Cardiac muscle cell (in vitro differentiated cells and primary cell): ENCODE measurements around the gene ABCB8. TPM values are rescaled to one million over a fixed set of nuclear protein-coding genes. Genes with fewer than 3 reads are reported as not detected.

ENCODE experiments used
- DNase-seq, 2 donors: peaks; one replicate each; pipeline versions ENCODE4 v3.0.0 to v3.0.0-alpha.2; 2010 to 2017; ENCODE audit warnings: low read depth in 1 of 2, low spot score in 1 of 2
- H3K27ac ChIP-seq: fragments of 200-600 bp; sonication (generic); 2 replicates; pipeline ENCODE4 v1.5.1; 2016
- H3K27me3 ChIP-seq: fragments of 200-600 bp; sonication (generic); 2 replicates; pipeline ENCODE4 v1.6.0; 2016; ENCODE audit warnings: control low read depth
- H3K36me3 ChIP-seq: fragments of 200-600 bp; sonication (generic); 2 replicates; pipeline ENCODE4 v1.5.1; 2016; ENCODE audit warnings: control low read depth
- H3K4me1 ChIP-seq: fragments of 200-600 bp; sonication (generic); 2 replicates; pipeline ENCODE4 v1.8.1; 2017; ENCODE audit warnings: low read depth, mild to moderate bottlenecking, mixed run types
- H3K4me3 ChIP-seq: fragments of 200-600 bp; sonication (generic); 2 replicates; pipeline ENCODE4 v1.5.1; 2016; ENCODE audit warnings: mild to moderate bottlenecking
- H3K9me3 ChIP-seq: fragments of 200-600 bp; sonication (generic); 2 replicates; pipeline ENCODE4 v1.5.1; 2017; ENCODE audit warnings: low read depth, mild to moderate bottlenecking, control low read depth
- CTCF ChIP-seq: IDR thresholded peaks from 2 replicates; pipeline ENCODE4 v1.5.1; 2012; ENCODE audit warnings: low read depth, mild to moderate bottlenecking, low read length
- polyA plus RNA-seq: library from polyadenylated mRNA; unstranded; fragments of >200 nt; fragmentation: Nextera tagmentation; extraction: Ambion mirVana; gene quantifications from 2 replicates; pipeline ENCODE4 v1.2.1, GENCODE V29; 2016
- total RNA-seq: library from RNA; depleted of rRNA; stranded (reverse); fragments of >200 nt; gene quantifications from 2 replicates; pipeline ENCODE4 v1.2.3, GENCODE V29; 2016

The ABCB8 gene
- total and polyA plus RNA-seq, 2 experiments from 2014 or later: 20.4 to 29.2 TPM

DNA sequence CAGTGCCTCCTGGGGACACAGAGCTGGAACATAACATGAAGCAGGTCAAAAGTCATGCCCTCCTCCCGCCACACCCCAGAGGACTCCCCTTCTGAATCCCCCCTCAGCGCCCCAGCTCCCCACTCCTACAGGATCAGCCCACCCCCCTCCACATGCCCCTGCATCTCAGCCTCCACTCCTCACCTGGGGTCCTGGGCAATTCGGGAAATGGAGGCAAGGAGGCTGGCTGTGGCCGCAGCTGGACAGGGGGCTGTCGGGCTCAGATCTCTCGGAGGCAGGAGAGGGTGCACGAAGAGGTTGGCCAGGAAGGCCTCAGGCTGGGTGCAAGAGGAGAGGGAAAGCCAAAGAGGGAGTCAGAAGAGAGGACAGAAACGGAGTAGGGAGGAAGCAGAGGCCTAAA is 11.7 kb upstream of the ABCB8 start:
- Histone ChIP-seq H3K4me3 (no peak overlapping the region), H3K27me3 (peaks cover 10% of the 10 kb centered on the region), H3K4me1 (peaks cover 21% of the 10 kb centered on the region), H3K36me3 (no peaks in the 10 kb centered on the region), H3K27ac (no peak overlapping the region), H3K9me3 (no peaks in the 10 kb centered on the region)
- TF ChIP-seq CTCF: no peak
- no peak for DNase-seq

- no peak for DNase-seq
- TF ChIP-seq CTCF: no peak
- peaks cover 10% of the 10 kb centered on the region for H3K27me3 ChIP-seq
- no peaks in the 10 kb centered on the region for H3K9me3 ChIP-seq
- no peaks in the 10 kb centered on the region for H3K36me3 ChIP-seq
- peaks cover 21% of the 10 kb centered on the region for H3K4me1 ChIP-seq
- H3K27ac ChIP-seq: no peak overlapping the region
- no peak overlapping the region for H3K4me3 ChIP-seq
Measured at GRCh38 chr7:151016942-151017341, 11.3 kb upstream of the ABCB8 start.

DNA sequence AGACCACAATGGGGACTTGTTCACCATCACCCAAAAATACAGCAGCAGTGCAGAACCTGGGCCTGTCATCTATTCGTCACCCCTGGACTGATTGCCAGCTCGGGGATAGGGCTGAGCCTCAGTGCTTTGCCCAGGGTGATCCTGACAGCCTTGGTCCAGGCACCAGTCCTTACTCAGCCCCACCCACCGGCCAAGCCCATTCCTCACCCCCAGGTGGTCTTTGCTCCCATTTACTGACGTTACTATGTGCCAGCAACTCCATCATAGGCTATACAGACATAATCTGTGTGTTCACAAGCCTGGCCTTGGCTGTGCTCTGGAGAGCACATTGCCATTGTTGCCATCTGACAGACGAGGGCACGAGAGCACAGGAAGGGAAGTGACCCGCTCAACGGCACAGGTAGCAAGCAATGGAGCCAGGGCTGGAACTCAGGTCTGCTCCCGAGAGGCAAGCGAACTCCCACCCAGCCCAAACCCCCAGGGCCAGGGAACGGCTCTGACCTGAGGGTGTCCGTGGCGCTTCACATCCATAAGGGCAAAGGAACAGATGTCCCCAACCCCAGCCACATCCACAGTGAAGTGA is 10.8 kb upstream of the ABCB8 start:
- H3K4me3 ChIP-seq: peak overlapping the region; percentile 17
- no peak for DNase-seq

DNA sequence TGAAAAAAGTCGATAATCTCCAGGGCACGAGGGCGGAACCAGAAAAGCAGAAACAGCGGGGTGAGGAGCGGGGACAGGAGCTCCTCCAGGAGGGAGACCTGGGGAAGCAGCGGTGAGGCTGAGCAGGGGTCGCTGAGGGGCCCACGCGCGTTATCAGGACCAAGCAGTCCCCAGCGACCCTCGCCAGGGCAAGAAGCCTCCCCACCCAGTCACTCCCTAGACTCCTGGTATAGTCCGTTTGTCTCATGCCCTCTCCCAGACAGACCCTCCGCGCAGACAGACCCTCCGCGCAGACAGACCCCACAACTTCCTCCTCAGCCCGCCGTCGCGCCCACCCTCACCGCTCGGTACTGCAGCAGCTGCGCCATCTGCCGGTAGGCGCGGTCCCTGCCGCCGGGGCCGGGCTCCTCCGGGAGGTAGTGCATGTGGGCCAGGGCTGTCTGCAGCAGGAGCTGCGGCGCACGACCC is 10.3 kb upstream of the ABCB8 start:
- Histone ChIP-seq H3K4me1 (peaks cover 21% of the 10 kb centered on the region), H3K36me3 (no peaks in the 10 kb centered on the region), H3K27me3 (peaks cover 10% of the 10 kb centered on the region), H3K9me3 (no peaks in the 10 kb centered on the region), H3K4me3 (peak overlapping the region; percentile 17), H3K27ac (no peak overlapping the region)
- peak; percentile 57 to 84 for DNase-seq
- TF ChIP-seq CTCF: peak; percentile 98

More for the DNA sequence above, 10.8 kb upstream of the ABCB8 start:
- Histone ChIP-seq H3K27me3 (peaks cover 10% of the 10 kb centered on the region), H3K4me1 (peaks cover 21% of the 10 kb centered on the region), H3K9me3 (no peaks in the 10 kb centered on the region), H3K36me3 (no peaks in the 10 kb centered on the region), H3K27ac (no peak overlapping the region)
- no peak for TF ChIP-seq CTCF

DNA sequence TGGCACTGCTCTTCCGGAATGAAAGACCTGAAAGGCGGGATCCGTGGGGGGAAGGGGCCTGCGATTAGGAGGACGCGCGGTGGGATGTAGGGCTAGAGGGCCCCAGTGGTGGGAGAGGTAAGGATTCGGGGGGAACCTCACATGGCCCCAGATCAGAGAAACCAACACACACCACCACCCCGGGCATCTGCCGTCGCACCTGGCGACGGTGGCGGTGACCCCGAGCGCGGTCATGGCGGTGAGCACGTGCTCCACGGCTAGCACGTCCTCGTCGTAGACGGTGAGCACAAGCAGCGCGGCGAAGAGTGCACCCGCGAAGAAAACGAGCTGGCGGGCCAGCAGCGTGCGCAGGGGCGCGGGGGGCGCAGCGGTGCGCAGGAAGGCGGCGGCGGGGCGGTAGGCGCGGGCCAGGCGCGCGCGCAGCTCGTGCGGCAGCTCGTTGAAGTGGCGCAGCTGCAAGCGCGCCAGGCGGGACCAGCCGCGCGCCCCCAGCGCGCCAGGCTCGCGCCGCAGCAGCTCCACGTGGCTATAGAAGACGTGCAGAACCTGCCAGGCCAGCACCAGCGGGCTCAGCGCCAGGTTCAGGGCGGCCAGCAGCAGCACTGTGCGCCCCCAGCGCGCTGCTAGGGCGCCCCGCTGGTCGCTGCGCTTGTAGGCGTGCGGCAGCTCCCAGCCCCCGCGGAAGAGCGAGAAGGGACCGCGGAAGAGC is 9.7 kb upstream of the ABCB8 start:
- DNase-seq: peak; percentile 30 to 39
- Histone ChIP-seq H3K4me1 (peaks cover 21% of the 10 kb centered on the region), H3K9me3 (no peaks in the 10 kb centered on the region), H3K36me3 (no peaks in the 10 kb centered on the region), H3K27me3 (peaks cover 10% of the 10 kb centered on the region), H3K4me3 (peak overlapping the region; percentile 17), H3K27ac (no peak overlapping the region)
- TF ChIP-seq CTCF: no peak
